Measurements from ENCODE around the gene LNP1.

Gene LNP1

GRCh38 chr3:100419406-100419805 is 18.1 kb downstream of the LNP1 start:
- TF ChIP-seq PPARA (CRISPR knock-in tag; IDR thresholded peaks at IDR 0.05; ENCODE audit: borderline replicate concordance) = no peak
- no peak for TF ChIP-seq CREB5 (CRISPR knock-in tag; IDR thresholded peaks at IDR 0.05; ENCODE audit: low read depth)
- no peak for TF ChIP-seq RARB (CRISPR knock-in tag; IDR thresholded peaks at IDR 0.05)
- TF ChIP-seq CSDC2 (CRISPR knock-in tag; IDR thresholded peaks at IDR 0.05) = no peak
- TF ChIP-seq SNAI2 (CRISPR knock-in tag; IDR thresholded peaks at IDR 0.05) = no peak
- no peak for TF ChIP-seq ZNF70 (CRISPR knock-in tag; IDR thresholded peaks at IDR 0.05)
- no peak for TF ChIP-seq ISL1 (CRISPR knock-in tag; IDR thresholded peaks at IDR 0.05)
- TF ChIP-seq BACH2 (CRISPR knock-in tag; IDR thresholded peaks at IDR 0.05; ENCODE audit: borderline replicate concordance) = no peak
- TF ChIP-seq TCF4 (CRISPR knock-in tag; IDR thresholded peaks at IDR 0.05; ENCODE audit: borderline replicate concordance) = no peak
- no peak for TF ChIP-seq POU6F1 (CRISPR knock-in tag; IDR thresholded peaks at IDR 0.05; ENCODE audit: borderline replicate concordance, low read depth)
- TF ChIP-seq ZFP3 (CRISPR knock-in tag; IDR thresholded peaks at IDR 0.05) = no peak
- no peak for TF ChIP-seq ZC3H10 (CRISPR knock-in tag; IDR thresholded peaks at IDR 0.05)
- TF ChIP-seq, protein P1, sequence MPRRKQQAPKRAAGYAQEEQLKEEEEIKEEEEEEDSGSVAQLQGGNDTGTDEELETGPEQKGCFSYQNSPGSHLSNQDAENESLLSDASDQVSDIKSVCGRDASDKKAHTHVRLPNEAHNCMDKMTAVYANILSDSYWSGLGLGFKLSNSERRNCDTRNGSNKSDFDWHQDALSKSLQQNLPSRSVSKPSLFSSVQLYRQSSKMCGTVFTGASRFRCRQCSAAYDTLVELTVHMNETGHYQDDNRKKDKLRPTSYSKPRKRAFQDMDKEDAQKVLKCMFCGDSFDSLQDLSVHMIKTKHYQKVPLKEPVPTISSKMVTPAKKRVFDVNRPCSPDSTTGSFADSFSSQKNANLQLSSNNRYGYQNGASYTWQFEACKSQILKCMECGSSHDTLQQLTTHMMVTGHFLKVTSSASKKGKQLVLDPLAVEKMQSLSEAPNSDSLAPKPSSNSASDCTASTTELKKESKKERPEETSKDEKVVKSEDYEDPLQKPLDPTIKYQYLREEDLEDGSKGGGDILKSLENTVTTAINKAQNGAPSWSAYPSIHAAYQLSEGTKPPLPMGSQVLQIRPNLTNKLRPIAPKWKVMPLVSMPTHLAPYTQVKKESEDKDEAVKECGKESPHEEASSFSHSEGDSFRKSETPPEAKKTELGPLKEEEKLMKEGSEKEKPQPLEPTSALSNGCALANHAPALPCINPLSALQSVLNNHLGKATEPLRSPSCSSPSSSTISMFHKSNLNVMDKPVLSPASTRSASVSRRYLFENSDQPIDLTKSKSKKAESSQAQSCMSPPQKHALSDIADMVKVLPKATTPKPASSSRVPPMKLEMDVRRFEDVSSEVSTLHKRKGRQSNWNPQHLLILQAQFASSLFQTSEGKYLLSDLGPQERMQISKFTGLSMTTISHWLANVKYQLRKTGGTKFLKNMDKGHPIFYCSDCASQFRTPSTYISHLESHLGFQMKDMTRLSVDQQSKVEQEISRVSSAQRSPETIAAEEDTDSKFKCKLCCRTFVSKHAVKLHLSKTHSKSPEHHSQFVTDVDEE (CRISPR knock-in tag; IDR thresholded peaks at IDR 0.05) = no peak
- no peak for TF ChIP-seq ESRRG (CRISPR knock-in tag; IDR thresholded peaks at IDR 0.05)
- no peak for TF ChIP-seq GLIS3 (CRISPR knock-in tag; IDR thresholded peaks at IDR 0.05)
- no peak for ATAC-seq

- ATAC-seq = no peak
- no peak for TF ChIP-seq OSR1 (CRISPR knock-in tag; IDR thresholded peaks at IDR 0.05)
- no peak for TF ChIP-seq GLIS3 (CRISPR knock-in tag; IDR thresholded peaks at IDR 0.05)
- no peak for TF ChIP-seq PATZ1 (CRISPR knock-in tag; IDR thresholded peaks at IDR 0.05; ENCODE audit: borderline replicate concordance)
- no peak for TF ChIP-seq ZNF565 (CRISPR knock-in tag; conservative IDR thresholded peaks at IDR 0.05; ENCODE audit: low read depth)
- no peak for TF ChIP-seq RARB (CRISPR knock-in tag; IDR thresholded peaks at IDR 0.05)
- TF ChIP-seq BACH2 (CRISPR knock-in tag; IDR thresholded peaks at IDR 0.05; ENCODE audit: borderline replicate concordance) = no peak
- TF ChIP-seq CSDC2 (CRISPR knock-in tag; IDR thresholded peaks at IDR 0.05) = no peak
- no peak for TF ChIP-seq ARNTL (CRISPR knock-in tag; IDR thresholded peaks at IDR 0.05; ENCODE audit: borderline replicate concordance, low read depth)
- no peak for TF ChIP-seq ISL1 (CRISPR knock-in tag; IDR thresholded peaks at IDR 0.05)
Observed at GRCh38 chr3:100420885-100421284, 19.5 kb downstream of the LNP1 start.

DNA sequence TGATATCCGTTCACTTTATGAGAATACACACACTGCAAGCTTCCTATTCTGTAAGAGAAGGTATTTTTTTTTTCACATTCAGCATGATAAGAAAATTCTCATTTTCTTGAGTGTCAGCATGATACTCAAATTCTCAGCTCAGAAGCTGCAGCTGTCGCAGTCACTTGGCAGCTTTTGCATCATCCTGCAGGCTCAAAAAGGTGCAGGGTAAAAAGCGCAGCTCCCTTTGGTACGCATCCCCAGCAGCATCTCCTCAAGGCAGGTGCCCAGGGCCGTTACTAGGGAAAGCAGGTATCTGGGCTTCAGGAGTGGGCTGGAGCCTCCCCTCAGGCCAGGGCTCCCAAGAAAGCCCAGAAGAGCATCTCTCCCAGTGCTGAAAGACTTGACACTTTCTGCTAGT is 22.3 kb downstream of the LNP1 start:
- ATAC-seq = no peak
- TF ChIP-seq RARB (CRISPR knock-in tag; IDR thresholded peaks at IDR 0.05) (no peak), ZNF8 (CRISPR knock-in tag; IDR thresholded peaks at IDR 0.05) (no peak), ESRRG (CRISPR knock-in tag; IDR thresholded peaks at IDR 0.05) (no peak), TCF4 (CRISPR knock-in tag; IDR thresholded peaks at IDR 0.05; ENCODE audit: borderline replicate concordance) (no peak), ZNF565 (CRISPR knock-in tag; conservative IDR thresholded peaks at IDR 0.05; ENCODE audit: low read depth) (no peak), GLIS3 (CRISPR knock-in tag; IDR thresholded peaks at IDR 0.05) (no peak), ARNTL (CRISPR knock-in tag; IDR thresholded peaks at IDR 0.05; ENCODE audit: borderline replicate concordance, low read depth) (no peak), TOX (CRISPR knock-in tag; IDR thresholded peaks at IDR 0.05; ENCODE audit: borderline replicate concordance) (no peak), ZFP30 (CRISPR knock-in tag; IDR thresholded peaks at IDR 0.05) (no peak), POU6F1 (CRISPR knock-in tag; IDR thresholded peaks at IDR 0.05; ENCODE audit: borderline replicate concordance, low read depth) (no peak), CREB5 (CRISPR knock-in tag; IDR thresholded peaks at IDR 0.05; ENCODE audit: low read depth) (no peak), SNAI2 (CRISPR knock-in tag; IDR thresholded peaks at IDR 0.05) (no peak)
- TF ChIP-seq, protein P1 (CRISPR knock-in tag; IDR thresholded peaks at IDR 0.05) = no peak

All from SK-N-SH treated with all-trans-retinoic acid at 6 μM for 48 hours (cell line).